HepG2 (cell line): ENCODE measurements around the gene GHR. TPM values are rescaled to one million over a fixed set of nuclear protein-coding genes. Genes with fewer than 3 reads are reported as not detected.

ENCODE experiments used
- ATAC-seq: fragments of 200-7000 bp; cut with Tn5 transposase; 3 replicates; pipeline ENCODE4 v1.9.1; 2020; ENCODE audit warnings: mild to moderate bottlenecking, moderate library complexity
- BruUV-seq: library from RNA; stranded (reverse); fragments of 400-500 nt; replicated peaks from 2 replicates; lab custom pipeline; 2021; lab: Mats Ljungman, UMichigan
- CTCF ChIA-PET: fragments of 300-600 bp; formaldehyde crosslinking; extraction: SDS; loops from one replicate; lab custom pipeline; 2021; ENCODE audit warnings: low total read pairs, inconsistent platforms, low intra/inter-chr PET ratio; lab: Yijun Ruan, JAX
- POLR2A ChIA-PET: fragments of 350-600 bp; sonication (Branson Sonifier 250); formaldehyde crosslinking; loops from one replicate; lab custom pipeline; 2020; ENCODE audit warnings: antibody characterized with exemption, inconsistent platforms; lab: Yijun Ruan, JAX
- DNase-seq: peaks from one replicate; pipeline ENCODE4 v3.0.0-alpha.2; 2015; ENCODE audit warnings: low spot score
- FAIRE-seq: peaks from 3 replicates; lab custom pipeline; 2011; peaks lifted over from hg19 to GRCh38; lab: Jason Lieb, UNC
- H2AFZ ChIP-seq: one replicate; pipeline ENCODE4 v1.6.1; 2011; ENCODE audit warnings: low read length, inconsistent platforms
- H3K27ac ChIP-seq: fragments of 300-600 bp; 3 replicates; pipeline ENCODE4 v1.8.0; 2011; ENCODE audit warnings: mixed run types, mild to moderate bottlenecking, mixed read lengths, low read length, inconsistent platforms; ENCODE audit not compliant: insufficient read depth; ENCODE audit errors: extremely low read length
- H3K27me3 ChIP-seq, 2 experiments: fragments of 200-600 bp in 1 of 2; 2 replicates in 1 of 2; 3 replicates in 1 of 2; pipeline versions ENCODE4 v1.6.0 to v1.8.0; 2011; ENCODE audit warnings: low read length in 2 of 2, mild to moderate bottlenecking in 2 of 2, moderate library complexity in 2 of 2, inconsistent platforms in 1 of 2; ENCODE audit not compliant: insufficient read depth in 2 of 2, control insufficient read depth in 1 of 2
- H3K36me3 ChIP-seq, 2 experiments: fragments of 200-600 bp in 1 of 2; replicated peaks in 1 of 2; 2 replicates in 1 of 2; 3 replicates in 1 of 2; pipeline versions ENCODE4 v1.5.1 to v1.8.0; 2011; ENCODE audit warnings: low read length in 2 of 2, inconsistent platforms in 1 of 2; ENCODE audit not compliant: insufficient read depth in 2 of 2, control insufficient read depth in 1 of 2
- H3K4me1 ChIP-seq: 2 replicates; pipeline ENCODE4 v1.5.1; 2012; ENCODE audit warnings: low read length, inconsistent platforms; ENCODE audit not compliant: insufficient read depth
- H3K4me2 ChIP-seq: 2 replicates; pipeline ENCODE4 v1.6.0; 2011; ENCODE audit warnings: low read depth, low read length, inconsistent platforms
- H3K4me3 ChIP-seq, 3 experiments: fragments of 200-600 bp in 1 of 3; sonication (generic), shearing (Covaris generic) in 1 of 3; replicated peaks in 1 of 3; 2 replicates each; pipeline ENCODE4 v1.5.1; 2011 to 2016; ENCODE audit warnings: low read length in 3 of 3, inconsistent platforms in 2 of 3, low read depth in 2 of 3, mild to moderate bottlenecking in 2 of 3, control low read depth in 1 of 3, mixed read lengths in 1 of 3; ENCODE audit not compliant: insufficient read depth in 1 of 3
- H3K79me2 ChIP-seq: one replicate; pipeline ENCODE4 v1.6.1; 2011; ENCODE audit warnings: low read length, inconsistent platforms; ENCODE audit not compliant: insufficient read depth
- H3K9ac ChIP-seq: 2 replicates; pipeline ENCODE4 v1.6.0; 2011; ENCODE audit warnings: mild to moderate bottlenecking, low read depth, low read length, inconsistent platforms; ENCODE audit not compliant: insufficient read depth
- H3K9me3 ChIP-seq: 2 replicates; pipeline ENCODE4 v1.5.1; 2012; ENCODE audit warnings: mild to moderate bottlenecking, low read length
- H4K20me1 ChIP-seq: 2 replicates; pipeline ENCODE4 v1.6.0; 2011; ENCODE audit warnings: inconsistent platforms, mild to moderate bottlenecking, low read length, moderate library complexity; ENCODE audit not compliant: insufficient read depth
- CBX1 ChIP-seq: IDR thresholded peaks from one replicate; pipeline ENCODE4 v1.6.1; 2016; ENCODE audit warnings: antibody characterized with exemption, low read depth
- ESRRA ChIP-seq: sonication (generic); formaldehyde crosslinking; IDR thresholded peaks from 2 replicates; pipeline ENCODE4 v1.5.1; 2020; ENCODE audit warnings: mild to moderate bottlenecking, low read depth, missing genetic modification reagents
- FIP1L1 ChIP-seq: fragments of 200-400 bp; formaldehyde crosslinking; IDR thresholded peaks from 2 replicates; pipeline ENCODE4 v1.6.1; 2018; ENCODE audit warnings: low read depth, mild to moderate bottlenecking, low read length, moderate library complexity, borderline replicate concordance; ENCODE audit not compliant: insufficient read depth
- FOXA1 ChIP-seq, 2 experiments: fragments of 450-650 bp in 1 of 2; sonication (generic) in 1 of 2; formaldehyde crosslinking in 1 of 2; IDR thresholded peaks; 2 replicates each; pipeline versions ENCODE4 v1.4.0 to v1.6.1; 2016 to 2020; ENCODE audit warnings: missing genetic modification reagents in 1 of 2
- RBAK ChIP-seq: sonication (generic); formaldehyde crosslinking; IDR thresholded peaks from 2 replicates; pipeline ENCODE4 v1.5.1; 2020; ENCODE audit warnings: mild to moderate bottlenecking, missing genetic modification reagents
- TEAD3 ChIP-seq: optimal IDR thresholded peaks from 2 replicates; pipeline ENCODE3; 2016; ENCODE audit warnings: borderline replicate concordance
- ZFP36 ChIP-seq: fragments of 150-350 bp; IDR thresholded peaks from 2 replicates; pipeline ENCODE4 v1.6.1; 2018; ENCODE audit warnings: borderline replicate concordance, low read length, low read depth; ENCODE audit not compliant: partially characterized antibody
- ZNF207 ChIP-seq: fragments of 450-650 bp; IDR thresholded peaks from 2 replicates; pipeline ENCODE4 v1.6.1; 2016; ENCODE audit warnings: antibody characterized with exemption, borderline replicate concordance
- ZNF333 ChIP-seq: sonication (generic); formaldehyde crosslinking; IDR thresholded peaks from 2 replicates; pipeline ENCODE4 v1.4.0; 2020; ENCODE audit warnings: mild to moderate bottlenecking, missing genetic modification reagents, borderline replicate concordance
- ZNF570 ChIP-seq: sonication (generic); formaldehyde crosslinking; IDR thresholded peaks from 2 replicates; pipeline ENCODE4 v1.4.0; 2020; ENCODE audit warnings: mild to moderate bottlenecking, missing genetic modification reagents, borderline replicate concordance
- ZNF589 ChIP-seq: sonication (generic); formaldehyde crosslinking; conservative IDR thresholded peaks from 2 replicates; pipeline ENCODE4 v1.8.0; 2022; ENCODE audit warnings: mild to moderate bottlenecking, moderate library complexity, missing genetic modification reagents
- ZNF598 ChIP-seq: sonication (generic); formaldehyde crosslinking; IDR thresholded peaks from 2 replicates; pipeline ENCODE4 v1.5.1; 2020; ENCODE audit warnings: mild to moderate bottlenecking, missing genetic modification reagents, borderline replicate concordance
- ZSCAN31 ChIP-seq: sonication (generic); formaldehyde crosslinking; IDR thresholded peaks from 2 replicates; pipeline ENCODE4 v1.5.0; 2020; ENCODE audit warnings: low read depth, mild to moderate bottlenecking, missing genetic modification reagents
- WGBS: methylation state at CpG from one replicate; pipeline ENCODE4 v1.1.6; 2017; ENCODE audit warnings: low lambda C conversion rate; 5-methylcytosine and 5-hydroxymethylcytosine counted together
- in situ Hi-C: cut with HindIII; loops from 2 replicates; pipeline ENCODE4 v1.10.0; 2017; ENCODE audit warnings: low pct_unique_long_range_greater_than_20kb; ENCODE audit not compliant: extremely low pct_ligation_motif_present
- intact Hi-C: fragments of 100-400 bp; cut with micrococcal nuclease; formaldehyde crosslinking; loops from one replicate; pipeline ENCODE4 v1.10.0; 2022; ENCODE audit not compliant: unreplicated experiment
- polyA plus RNA-seq, 8 experiments: library from polyadenylated mRNA; depleted of rRNA in 3 of 8; stranded (reverse) in 7 of 8; unstranded in 1 of 8; fragments of >200 nt; fragmentation: Illumina TruSeq in 4 of 8; extraction: Trizol in 4 of 8; gene quantifications; 2 replicates each; pipeline versions ENCODE4 v1.2.1 to v1.2.3, GENCODE V29; 2011 to 2016; ENCODE audit warnings: low read depth in 4 of 8, missing spikeins in 1 of 8, mixed read lengths in 1 of 8; ENCODE audit not compliant: insufficient read depth in 1 of 8
- total RNA-seq, 5 experiments: library from RNA; depleted of rRNA; stranded (reverse); fragments of >200 nt; fragmentation: Illumina TruSeq; extraction: Trizol; gene quantifications; 2 replicates each; pipeline ENCODE4 v1.2.3, GENCODE V29; 2016; ENCODE audit warnings: low read depth in 1 of 5
- TF ChIP-seq, protein P1 (sequence below), 2 experiments: sonication (generic) in 1 of 2; formaldehyde crosslinking in 1 of 2; IDR thresholded peaks; 2 replicates each; pipeline versions ENCODE4 v1.4.0 to v1.6.1; 2018 to 2020; ENCODE audit warnings: missing genetic modification reagents in 2 of 2, borderline replicate concordance in 1 of 2, low read depth in 1 of 2, mild to moderate bottlenecking in 1 of 2, missing biosample characterization in 1 of 2

The GHR gene
- total and polyA plus RNA-seq, 2 of the 13 experiments (the other 11 are each of a cell fraction or from before 2014, with no cell fraction given), result 0.07 TPM; not detected in 1

DNA sequence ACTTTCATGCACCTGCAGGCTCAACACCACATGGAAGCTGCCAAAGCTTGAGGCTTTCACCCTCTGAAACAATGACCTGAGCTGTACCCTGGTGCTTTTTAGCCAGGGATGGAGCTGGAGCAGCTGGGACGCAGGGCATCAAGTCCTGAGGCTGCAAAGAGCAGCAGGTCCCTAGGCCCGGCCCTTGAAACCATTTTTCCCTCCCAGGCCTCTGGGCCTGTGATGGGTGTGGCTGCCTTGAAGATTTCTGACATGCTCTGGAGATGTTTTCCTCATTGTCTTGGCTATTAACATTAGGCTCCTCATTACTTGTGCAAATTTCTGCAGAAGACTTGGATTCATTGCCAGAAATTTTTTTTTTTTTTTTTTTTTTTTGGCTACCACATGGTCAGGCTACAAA, 30.3 kb upstream of the GHR start:
- no peak for DNase-seq
- no peaks in the 10 kb centered on the region for H3K27me3 ChIP-seq

DNA sequence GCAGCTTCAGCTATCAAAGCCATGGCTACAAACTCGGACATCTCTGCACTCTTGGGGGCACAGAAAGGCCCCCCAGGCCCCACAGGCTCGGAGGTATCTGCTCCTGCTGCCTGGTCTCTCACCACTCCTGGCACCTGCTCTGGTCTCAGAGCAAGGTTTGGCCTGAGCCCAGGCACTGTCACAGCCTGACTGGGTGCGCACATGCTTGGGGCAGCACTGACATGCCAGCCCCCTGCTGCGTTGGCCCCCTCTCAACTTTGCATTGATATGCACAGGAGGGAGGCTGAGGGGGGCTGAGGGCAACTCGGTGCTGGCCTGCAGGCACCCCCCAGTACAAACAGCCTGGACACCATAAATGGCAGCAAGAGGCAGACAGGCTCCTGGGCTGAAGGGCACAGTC, 27.1 kb upstream of the GHR start:
- in situ Hi-C loops, result no loop called here
- no peaks in the 10 kb centered on the region for H3K79me2 ChIP-seq
- POLR2A ChIA-PET, result no interaction called here
- no peaks in the 10 kb centered on the region for H4K20me1 ChIP-seq
- no peaks in the 10 kb centered on the region for H3K36me3 ChIP-seq
- no peaks in the 10 kb centered on the region for H3K4me1 ChIP-seq
- no CpG with 5 or more reads among the region's 5 CpGs for WGBS
- H3K27ac ChIP-seq, result no peak overlapping the region
- no TSS peak for BruUV-seq
- H3K9me3 ChIP-seq, result peaks cover 14% of the 10 kb centered on the region
- CTCF ChIA-PET, result no interaction called here
- no peak overlapping the region for H3K4me2 ChIP-seq
- H3K4me3 ChIP-seq, result no peak overlapping the region
- H3K27me3 ChIP-seq, result no peaks in the 10 kb centered on the region; a peak in 1 of 5 replicates
- intact Hi-C loops, result no loop called here
- DNase-seq, result no peak
- no peak overlapping the region for H3K9ac ChIP-seq
- no peak for TF ChIP-seq ZNF333 (CRISPR knock-in tag)
- no peak for TF ChIP-seq ZNF589 (CRISPR knock-in tag)
- no peak for TF ChIP-seq ESRRA (CRISPR knock-in tag)
- TF ChIP-seq CBX1, result no peak
- no peak for TF ChIP-seq RBAK (CRISPR knock-in tag)
- TF ChIP-seq ZSCAN31, result no peak
- TF ChIP-seq FOXA1 (IDR thresholded peaks at IDR 0.05), result no peak
- TF ChIP-seq FOXA1 (CRISPR knock-in tag; IDR thresholded peaks at IDR 0.05), result no peak
- TF ChIP-seq ZNF207, result no peak
- TF ChIP-seq, protein P1, sequence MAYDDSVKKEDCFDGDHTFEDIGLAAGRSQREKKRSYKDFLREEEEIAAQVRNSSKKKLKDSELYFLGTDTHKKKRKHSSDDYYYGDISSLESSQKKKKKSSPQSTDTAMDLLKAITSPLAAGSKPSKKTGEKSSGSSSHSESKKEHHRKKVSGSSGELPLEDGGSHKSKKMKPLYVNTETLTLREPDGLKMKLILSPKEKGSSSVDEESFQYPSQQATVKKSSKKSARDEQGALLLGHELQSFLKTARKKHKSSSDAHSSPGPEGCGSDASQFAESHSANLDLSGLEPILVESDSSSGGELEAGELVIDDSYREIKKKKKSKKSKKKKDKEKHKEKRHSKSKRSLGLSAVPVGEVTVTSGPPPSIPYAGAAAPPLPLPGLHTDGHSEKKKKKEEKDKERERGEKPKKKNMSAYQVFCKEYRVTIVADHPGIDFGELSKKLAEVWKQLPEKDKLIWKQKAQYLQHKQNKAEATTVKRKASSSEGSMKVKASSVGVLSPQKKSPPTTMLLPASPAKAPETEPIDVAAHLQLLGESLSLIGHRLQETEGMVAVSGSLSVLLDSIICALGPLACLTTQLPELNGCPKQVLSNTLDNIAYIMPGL (CRISPR knock-in tag; IDR thresholded peaks at IDR 0.05; ENCODE audit: borderline replicate concordance in 1 of 2, low read depth in 1 of 2), result no peak
- no peak for TF ChIP-seq FIP1L1
- TF ChIP-seq TEAD3 (CRISPR knock-in tag), result no peak
- FAIRE-seq, result no peak
- no peak for ATAC-seq
- no peak overlapping the region for H2AFZ ChIP-seq

More for the DNA sequence above, 30.3 kb upstream of the GHR start:
- H3K9me3 ChIP-seq, result peaks cover 14% of the 10 kb centered on the region
- H3K27ac ChIP-seq, result no peak overlapping the region
- no peak for ATAC-seq
- intact Hi-C loops, result no loop called here
- no peak overlapping the region for H3K4me2 ChIP-seq
- ChIA-PET POLR2A (no interaction called here), CTCF (no interaction called here)
- no peak overlapping the region for H3K9ac ChIP-seq
- WGBS, result 0% methylated on average over 2 of the region's 2 CpGs
- no TSS peak for BruUV-seq
- no peaks in the 10 kb centered on the region for H3K36me3 ChIP-seq
- no peaks in the 10 kb centered on the region for H4K20me1 ChIP-seq
- FAIRE-seq, result no peak
- H3K4me1 ChIP-seq, result no peaks in the 10 kb centered on the region
- no peak overlapping the region for H2AFZ ChIP-seq
- H3K79me2 ChIP-seq, result no peaks in the 10 kb centered on the region
- in situ Hi-C loops, result no loop called here
- TF ChIP-seq ZFP36 (peak; percentile 13), ZNF570 (no peak), ZNF598 (no peak)
- TF ChIP-seq, all 625 proteins: peak for 1
- H3K4me3 ChIP-seq, result no peak overlapping the region
